HepG2 (cell line): ENCODE measurements around the gene ABI3.

Experiments used
- ERF ChIP-seq: IDR thresholded peaks from 2 replicates; pipeline ENCODE4 v1.6.1; 2018; ENCODE audit warnings: missing biosample characterization, missing genetic modification reagents
- KAT2B ChIP-seq: fragments of 150-350 bp; IDR thresholded peaks from 2 replicates; pipeline ENCODE4 v1.6.1; 2014; ENCODE audit warnings: low read depth, low read length, borderline replicate concordance
- MXI1 ChIP-seq: IDR thresholded peaks from 3 replicates; pipeline ENCODE4 v1.6.1; 2012; ENCODE audit warnings: low read depth, low read length, inconsistent platforms, borderline replicate concordance
- ZC3H13 ChIP-seq: sonication (generic); formaldehyde crosslinking; IDR thresholded peaks from 2 replicates; pipeline ENCODE4 v1.8.1; 2023; ENCODE audit warnings: mild to moderate bottlenecking, missing genetic modification reagents, moderate library complexity
- ZNF512 ChIP-seq: sonication (generic); formaldehyde crosslinking; IDR thresholded peaks from 2 replicates; pipeline ENCODE4 v1.4.0; 2020; ENCODE audit warnings: mild to moderate bottlenecking, missing genetic modification reagents
- ZNF557 ChIP-seq: sonication (generic); formaldehyde crosslinking; IDR thresholded peaks from 2 replicates; pipeline ENCODE4 v1.4.0; 2020; ENCODE audit warnings: missing genetic modification reagents
- ZSCAN5A ChIP-seq: sonication (generic); formaldehyde crosslinking; IDR thresholded peaks from 2 replicates; pipeline ENCODE4 v1.8.0; 2022; ENCODE audit warnings: mild to moderate bottlenecking, missing genetic modification reagents, borderline replicate concordance

- TF ChIP-seq ZNF512 (CRISPR knock-in tag) (no peak), MXI1 (no peak), ZC3H13 (no peak), ZNF557 (CRISPR knock-in tag) (no peak), ZSCAN5A (no peak), ERF (CRISPR knock-in tag) (no peak), KAT2B (no peak)
These were observed 45.4 kb upstream of the ABI3 start for GRCh38 chr17:49165143-49165542.
